ENCODE data around the gene FOLR3.
"Not testable (repeated sequence)": the region's sequence is repeated elsewhere in the genome, so short reads cannot be mapped to it uniquely, and the experiment has no call there.

FOLR3 gene

DNA sequence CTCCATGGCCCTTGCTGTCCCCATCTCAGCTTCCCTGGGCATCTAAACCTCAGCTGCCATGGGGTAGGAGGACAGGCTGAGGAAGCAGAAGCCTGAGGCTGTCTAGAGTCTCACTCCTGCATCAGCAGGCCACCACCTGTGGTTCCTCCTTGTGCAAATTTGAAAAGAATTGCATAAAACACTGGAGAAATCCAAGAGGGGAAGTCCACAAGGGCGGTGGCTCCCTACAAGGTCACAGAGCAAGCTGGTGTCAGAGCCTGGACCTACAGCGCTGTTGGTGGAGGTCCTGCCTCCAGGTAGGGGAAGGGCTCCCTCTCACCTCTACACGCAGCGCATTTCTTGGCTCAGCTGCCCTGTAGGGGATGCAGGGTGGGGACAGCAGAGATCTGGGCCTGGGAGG is at the start of gene FOLR3:
Gene FOLR3, plus strand, starts transcription at position 253 of the 400 bp plus-strand sequence. CDS start 228 bp downstream, outside the sequence.
- not testable (repeated sequence) for DNase-seq

DNA sequence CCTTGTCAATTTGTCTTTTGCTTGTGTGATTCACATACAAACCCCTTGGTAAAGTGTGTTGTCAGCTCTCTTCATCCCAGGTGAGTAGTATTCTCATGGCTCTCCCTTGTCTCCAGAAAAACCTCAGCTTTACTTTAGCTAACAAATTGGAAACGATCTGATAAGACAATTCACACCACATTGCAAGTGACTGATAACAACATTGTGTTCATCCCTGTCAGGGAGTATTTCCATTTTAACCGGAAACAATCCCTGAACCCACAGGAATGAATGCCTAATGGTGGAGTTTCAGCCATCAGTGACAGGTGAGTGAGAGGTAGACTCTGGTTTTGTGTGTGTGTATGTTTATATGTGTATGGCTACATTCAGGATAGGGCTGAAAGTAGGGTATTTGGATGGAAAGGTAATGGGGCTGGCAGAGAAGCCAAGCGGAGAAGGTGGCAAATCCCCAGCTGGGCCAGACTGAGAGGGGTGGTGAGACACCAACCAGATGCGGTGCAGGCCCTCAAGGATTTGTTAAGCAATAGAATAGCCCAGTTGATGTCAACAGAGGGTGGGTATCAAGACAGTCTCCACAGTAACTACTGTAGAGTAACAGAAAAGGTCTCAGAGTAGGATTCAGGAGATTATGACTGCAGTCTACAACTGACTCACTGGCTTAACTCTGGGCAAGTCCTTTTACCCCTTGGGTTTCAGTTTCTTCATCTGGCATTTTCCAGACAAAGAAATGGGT is 47.3 kb upstream of the FOLR3 start:
- DNase-seq: no peak

DNA sequence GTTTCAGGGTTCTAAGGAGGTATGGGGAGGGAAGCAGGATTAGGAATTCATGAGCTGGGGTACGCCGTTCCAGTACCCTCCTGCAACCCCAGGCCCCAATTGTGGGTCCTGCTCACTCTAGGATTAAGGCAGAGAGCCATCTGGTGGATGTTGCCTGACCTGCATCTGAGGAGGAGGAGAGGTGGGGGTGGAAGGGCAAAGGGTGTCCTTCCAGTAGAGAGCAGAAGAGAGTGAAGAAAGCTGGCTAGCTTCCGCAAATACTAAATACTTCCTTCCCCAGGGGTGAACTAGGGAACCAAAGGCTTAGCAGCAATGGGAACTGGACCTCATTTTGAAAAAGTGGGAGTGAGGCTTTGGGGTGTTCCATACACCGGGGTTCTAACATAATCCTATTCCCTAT is 44.2 kb upstream of the FOLR3 start:
- peak; percentile 72 for DNase-seq

DNA sequence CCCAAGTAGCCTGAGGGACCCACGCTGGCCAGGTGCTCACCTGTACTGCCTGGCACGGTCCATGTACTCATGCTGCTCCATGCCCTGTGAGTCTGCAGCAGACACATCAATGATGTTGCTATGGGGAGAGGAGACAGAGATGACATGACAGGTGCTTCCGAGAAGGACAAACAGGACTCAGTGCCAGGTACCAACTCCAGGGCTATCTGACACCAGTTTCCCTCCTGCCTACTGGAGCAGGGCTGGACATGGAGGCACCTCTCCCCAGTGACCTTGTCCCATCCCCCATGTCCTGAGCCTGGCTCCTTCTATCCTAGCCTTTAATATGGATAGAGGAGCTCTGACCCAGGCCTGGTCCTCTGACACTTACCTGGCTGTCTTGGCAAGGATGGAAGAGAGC is 36.8 kb upstream of the FOLR3 start:
- DNase-seq: no peak

DNA sequence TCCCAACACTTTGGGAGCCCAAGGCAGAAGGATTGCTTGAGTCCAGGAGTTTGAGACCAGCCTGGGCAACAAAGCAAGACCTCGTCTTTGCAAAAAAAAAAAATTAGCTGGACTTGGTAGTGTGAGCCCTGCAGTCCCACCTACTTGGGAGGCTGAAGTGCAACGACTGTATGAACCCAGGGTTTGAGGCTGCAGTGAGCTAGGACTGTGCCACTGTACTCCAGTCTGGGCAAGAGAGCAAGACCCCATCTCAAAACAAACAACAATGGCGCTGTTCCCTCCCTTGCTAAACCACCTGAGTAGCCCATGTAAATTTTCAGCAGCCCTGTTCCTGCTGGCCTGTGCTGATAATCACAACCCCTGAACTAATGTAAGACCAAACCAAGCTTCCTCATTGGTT is 35.5 kb upstream of the FOLR3 start:
- no peak for DNase-seq

DNA sequence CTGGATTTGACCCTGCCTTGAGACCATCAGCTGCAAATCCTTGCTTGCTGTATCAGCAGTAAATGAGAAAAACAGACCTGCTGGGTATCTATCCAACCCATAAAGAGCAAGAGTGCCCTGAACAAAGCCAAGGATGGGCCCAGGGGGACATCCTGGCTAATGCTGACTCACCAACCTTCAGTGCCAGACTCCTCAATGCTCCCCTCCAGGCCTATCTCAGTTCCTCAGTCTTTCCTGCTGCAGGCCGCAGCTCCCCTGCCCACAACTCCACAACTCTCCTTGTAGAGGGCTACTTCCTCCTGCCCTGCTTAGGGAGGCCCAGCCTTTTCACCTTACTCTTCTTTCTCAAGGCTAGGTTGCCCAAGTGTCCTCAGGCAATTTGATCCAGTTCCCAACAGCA is 35.1 kb upstream of the FOLR3 start:
- DNase-seq: no peak

DNA sequence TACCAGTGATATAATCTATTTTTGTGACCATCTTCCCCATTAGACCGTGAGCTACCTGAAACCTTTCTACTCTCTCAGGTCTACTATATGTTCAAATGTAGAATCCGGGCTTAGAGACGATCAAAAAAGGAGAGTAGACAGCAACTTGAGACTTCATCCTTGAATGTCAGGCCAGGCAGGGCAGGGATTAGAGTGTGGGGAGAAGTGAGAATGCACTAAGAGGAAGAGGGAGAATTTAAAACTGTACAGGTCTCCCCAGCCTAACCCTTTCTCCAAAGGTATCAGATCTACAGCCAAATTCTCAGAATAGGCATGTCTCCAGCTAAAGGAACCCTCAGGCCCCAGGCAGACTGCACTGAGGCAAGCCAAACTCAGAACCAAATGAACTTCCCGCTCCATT is 33.4 kb upstream of the FOLR3 start:
- no peak for DNase-seq

DNA sequence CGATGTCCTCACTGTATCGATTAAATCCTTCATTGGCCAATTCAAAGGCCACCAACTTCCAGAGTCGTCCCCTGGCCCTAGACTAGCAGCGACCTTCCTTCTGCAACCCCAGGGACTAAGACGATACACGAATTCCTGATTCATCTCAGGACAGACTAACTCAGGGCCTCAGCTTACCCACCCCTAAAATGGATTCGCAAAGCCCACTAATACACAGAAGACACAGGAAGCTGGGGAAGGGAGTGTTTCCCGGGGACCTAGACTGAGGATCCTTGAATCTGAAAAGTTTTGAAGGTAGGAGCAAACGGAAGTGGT is 32.9 kb upstream of the FOLR3 start:
- no peak for DNase-seq

DNA sequence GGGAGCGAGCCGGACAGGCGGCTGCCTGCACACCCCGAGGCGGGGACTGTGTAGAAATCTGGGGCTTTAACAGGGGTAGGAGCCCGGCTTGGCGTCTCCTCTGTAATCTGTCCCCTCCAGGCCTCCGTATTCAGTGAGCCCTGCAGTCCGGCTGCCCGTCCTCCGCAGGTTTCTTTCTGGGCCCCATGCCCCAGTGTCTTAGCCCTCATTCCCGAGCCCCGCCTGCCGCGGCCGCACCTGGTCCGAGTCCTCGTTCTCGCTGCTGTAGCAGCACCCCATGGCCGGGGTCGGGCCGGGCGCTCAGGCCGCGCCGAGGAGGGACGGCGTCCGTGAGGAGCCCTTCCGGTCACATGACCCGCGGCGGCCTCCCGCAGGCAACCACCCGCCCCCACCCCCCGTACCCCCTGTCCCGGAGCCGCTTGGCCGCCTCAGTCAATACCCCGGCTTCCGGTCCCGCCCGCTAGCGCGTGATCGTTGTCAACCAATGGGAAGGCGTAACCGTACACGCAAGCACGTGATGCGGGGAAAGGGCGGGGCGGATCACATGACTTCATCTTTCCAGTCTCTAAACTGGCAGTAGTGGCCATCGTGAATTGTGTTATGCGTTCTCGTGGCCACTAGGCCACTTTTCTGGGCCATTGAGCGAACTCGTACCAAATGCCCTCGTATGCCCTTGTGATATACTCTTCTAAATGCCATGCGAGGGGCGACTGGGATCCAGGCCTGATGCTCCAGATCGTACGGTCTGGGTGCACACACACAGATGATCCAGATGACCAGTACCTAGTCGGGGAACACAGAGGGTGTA is 32.4 kb upstream of the FOLR3 start, which contains the start of gene LAMTOR1:
Gene LAMTOR1, minus strand, starts transcription at position 352 of the 808 bp plus-strand sequence. Its CDS starts 73 bp downstream, at position 279.
- peak; percentile 98 for DNase-seq

DNA sequence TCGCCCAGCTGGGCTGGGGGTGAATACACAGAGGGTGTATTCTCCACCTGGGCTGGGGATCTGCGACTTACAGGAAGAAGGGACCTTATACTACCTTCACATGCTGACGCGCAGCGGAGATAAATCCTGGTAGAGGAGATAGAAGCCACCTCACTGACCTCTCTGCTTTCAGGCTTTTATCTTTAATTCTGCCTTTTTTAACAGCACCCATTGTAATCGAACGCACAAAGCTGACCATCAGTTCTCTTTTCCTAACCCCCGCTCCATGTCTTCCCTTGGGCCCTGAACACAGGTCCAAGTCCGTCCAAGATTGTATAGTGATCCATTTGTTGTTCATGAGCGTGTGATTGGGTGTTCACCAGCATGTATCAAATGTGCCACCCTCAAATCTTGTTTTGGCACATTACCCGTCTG is 31.8 kb upstream of the FOLR3 start:
- peak; percentile 11 for DNase-seq

DNA sequence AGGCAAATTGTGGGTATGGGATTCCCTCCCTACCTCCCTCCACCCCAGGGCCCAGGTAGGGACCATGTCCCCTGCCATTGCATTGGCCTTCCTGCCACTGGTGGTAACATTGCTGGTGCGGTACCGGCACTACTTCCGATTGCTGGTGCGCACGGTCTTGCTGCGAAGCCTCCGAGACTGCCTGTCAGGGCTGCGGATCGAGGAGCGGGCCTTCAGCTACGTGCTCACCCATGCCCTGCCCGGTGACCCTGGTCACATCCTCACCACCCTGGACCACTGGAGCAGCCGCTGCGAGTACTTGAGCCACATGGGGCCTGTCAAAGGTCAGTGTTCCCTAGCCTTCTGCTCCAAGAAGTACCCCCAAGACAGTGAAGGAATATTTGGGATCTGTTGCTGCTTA is 29.6 kb upstream of the FOLR3 start, which contains the start of gene TOMT:
Gene TOMT, plus strand, starts transcription at position 37 of the 400 bp plus-strand sequence. Its CDS starts 28 bp downstream, at position 65.
- DNase-seq: no peak

DNA sequence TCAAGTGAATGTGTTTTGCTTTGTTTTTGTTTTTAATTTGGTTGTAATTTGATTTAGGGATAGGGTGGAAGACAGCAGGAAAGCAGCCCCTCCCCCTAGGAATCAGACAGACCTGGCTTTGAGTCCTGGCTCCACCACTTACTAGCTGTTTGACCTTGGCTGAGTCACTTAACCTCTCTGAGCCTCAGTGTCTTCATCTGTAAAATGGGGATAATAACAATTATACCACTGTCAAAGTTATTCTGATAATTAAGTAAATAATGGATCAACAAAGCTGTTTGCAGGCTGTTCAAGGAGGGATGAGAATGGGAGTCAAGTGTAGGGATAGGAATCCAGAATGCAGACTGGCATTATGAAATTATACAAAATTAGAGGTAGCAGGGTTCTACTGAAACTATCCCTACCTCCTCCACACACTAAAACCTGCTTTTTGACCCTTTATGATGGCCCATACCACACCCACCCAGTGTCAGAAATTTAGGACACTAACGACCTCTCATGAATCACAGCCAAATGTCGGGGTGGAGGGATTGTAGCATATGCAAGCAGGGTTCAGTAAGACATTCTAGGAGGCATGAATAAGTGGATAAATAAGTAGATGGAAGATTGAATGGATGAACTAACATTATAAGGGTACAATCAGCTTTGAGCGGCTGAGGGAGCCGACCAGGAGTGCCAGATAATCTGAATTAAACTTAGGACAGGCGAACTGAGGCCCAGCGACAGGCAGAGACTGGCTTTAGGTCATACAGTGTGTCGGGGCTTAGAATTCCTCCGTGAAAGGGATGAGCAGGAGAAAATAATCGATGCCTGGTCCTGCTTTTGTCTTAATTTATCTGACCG is 24.0 kb upstream of the FOLR3 start:
- no peak for DNase-seq

DNA sequence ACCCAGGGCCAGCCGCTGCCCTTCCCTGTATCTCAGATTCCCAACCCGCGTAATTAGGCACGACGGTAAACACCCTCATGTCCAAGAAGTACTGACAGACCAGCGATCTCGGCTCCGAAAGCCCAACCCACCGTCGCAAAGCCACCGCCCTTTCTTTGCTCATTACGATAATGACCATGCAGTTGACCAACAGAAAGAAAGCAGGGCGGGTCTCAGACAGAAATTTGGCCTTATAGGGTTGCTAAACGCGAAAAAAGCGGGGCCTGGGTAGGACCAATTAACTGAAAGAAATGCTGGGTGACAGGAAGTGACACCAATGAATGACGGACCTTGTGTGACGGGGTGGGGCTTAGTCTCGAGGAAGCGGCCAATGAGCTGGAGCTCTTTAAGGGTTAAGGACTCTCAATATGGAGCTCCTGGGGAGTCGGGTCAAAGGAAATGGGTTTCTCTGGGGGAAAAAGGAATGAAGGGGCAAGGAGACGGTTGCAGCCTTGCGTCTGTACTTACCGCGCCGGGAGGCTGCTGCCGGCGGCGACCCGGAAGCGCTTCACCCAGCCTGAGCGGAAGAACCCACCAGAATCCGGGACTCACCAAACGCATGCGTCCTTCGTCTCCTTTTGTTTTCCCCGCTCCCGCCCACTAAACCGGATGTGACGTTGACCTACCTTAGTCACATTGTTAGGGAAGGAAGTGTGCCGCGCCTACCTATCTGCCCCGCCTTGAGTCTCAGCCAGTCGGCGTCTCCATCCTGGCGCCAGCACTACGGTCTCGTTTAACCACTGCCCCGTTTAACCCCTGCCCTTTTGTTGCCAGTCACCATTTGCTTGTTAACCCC is 23.2 kb upstream of the FOLR3 start, which contains the start of gene ANAPC15:
Gene ANAPC15, minus strand, starts transcription at position 553 of the 835 bp plus-strand sequence. CDS start 1,419 bp downstream, outside the sequence.
- DNase-seq: peak; percentile 97

DNA sequence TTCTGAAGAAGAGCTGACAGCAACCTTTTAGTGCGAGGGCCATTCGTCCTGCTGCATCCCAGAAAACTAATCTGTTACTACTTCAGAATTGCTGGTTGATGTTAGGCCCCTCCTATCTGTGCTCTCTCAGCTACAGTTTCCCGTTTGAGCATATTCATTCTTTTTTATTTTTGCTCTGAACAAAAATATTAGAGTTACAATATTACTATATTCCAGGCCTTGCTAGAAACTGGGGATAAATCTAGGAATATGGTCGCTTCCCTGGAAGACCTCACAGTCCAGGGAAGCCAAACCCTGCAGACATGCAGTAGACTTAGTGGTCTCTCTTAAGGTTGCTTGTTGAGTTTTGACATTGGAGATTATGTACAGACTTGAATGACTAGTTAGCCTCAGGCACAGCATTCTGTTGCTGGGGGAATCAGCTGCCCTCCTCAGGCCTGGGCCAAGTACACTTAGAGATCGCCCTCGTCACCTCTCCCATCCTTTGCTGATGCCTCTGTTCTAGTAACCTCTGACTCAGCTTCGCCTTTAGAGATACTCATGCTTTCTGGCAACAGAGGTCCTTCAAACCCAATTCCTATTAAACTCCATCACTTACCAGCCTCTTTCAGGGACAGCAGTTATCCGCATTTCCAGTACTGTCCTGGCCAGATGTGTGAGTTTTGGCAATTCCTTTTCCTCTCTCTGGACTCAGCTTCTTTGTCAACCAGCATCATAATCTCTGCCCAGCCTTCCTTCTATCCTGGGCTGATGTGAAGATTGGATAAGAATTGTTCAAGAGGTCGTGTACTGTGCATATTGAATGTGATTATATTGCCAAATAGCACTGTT is 22.3 kb upstream of the FOLR3 start:
- no peak for DNase-seq

DNA sequence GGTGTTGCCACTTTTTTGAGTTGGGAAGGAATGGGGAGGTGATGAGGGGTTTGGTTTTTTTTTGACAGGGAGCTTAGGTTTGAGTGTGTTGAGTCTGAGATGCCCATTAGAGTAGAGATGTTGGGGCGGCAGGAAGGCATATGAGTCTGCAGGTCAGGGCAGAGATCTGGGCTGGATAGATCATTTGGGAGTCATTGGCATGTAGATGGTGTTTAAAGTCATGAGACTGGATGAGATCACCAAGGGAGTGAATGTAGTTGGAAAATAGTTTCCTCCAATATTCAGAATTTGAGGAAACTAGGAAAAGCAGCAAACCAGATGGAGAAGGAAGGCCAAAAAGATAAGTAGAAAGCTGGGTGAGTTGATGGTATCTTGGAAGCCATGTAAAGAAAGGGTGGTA is 21.0 kb upstream of the FOLR3 start:
- DNase-seq: no peak

DNA sequence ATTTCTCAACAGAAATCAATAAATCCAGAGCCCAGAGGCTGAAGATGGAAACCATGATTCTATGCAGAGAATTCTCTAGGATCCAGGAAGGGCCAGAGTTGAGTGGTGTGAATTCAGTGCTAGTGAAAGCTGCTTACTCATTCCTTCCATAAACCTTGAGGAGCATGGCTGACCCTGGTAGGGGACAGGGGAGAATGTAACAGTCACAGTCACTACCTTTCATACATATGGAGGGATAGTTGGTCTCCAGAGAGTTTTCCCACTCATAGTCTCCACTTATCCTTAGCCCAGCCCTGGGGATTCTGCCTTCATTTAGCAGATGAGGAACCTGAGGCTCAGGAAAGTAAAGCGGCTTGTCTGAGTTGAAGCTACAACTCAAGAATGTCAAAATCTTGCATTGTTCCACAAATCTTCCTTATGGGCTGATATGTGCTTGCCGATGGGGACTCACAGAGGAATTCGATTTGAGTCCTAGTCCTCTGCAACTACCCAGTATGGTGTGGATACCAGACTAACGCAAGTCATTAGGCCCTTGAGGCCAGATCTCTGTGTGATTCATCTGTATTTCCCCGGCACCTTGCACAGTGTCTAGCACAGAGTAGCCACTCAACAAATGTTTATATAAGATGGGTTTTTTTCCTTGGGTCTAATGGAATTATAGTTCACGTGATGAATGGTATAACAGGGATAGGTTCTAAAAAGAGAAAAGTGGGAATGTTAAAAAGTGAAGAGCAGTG is 19.3 kb upstream of the FOLR3 start:
- no peak for DNase-seq

DNA sequence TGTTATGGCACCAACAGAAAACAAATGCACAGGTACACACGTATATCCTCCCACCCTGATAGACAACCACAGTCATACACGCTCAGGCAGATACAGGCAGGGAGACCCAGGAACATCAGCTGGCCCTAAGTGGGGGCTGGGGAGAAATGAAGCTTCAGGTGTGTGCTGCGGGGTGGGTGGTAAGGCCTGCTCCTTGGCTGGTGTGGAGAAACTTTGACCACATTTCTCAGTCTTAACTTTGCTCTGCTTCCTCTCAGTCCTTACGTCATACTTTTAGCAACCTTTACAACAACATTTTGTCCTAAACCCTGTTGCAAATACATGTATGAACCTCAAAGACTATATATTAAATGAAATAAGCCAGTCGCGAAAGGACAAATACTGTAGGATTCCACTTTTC is 16.3 kb upstream of the FOLR3 start:
- no peak for DNase-seq

DNA sequence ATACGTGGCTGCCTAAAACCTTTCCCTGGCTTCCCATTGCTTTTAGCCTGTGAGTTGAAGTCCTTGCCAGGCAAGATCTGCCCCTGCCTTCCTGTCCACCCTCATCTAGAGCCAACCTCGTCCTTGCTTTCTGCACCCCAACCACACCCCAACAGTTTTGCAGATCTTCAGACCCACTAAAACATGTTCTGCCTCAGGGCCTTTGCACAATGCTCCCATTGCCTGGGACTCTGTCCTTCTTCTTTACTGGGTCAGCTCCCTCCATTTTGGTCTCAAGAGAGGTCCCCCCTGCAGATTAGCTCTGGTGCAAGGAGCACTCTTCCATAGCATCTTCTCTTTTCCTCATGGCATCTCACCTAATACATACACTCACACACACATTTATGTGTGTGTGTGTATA is 14.6 kb upstream of the FOLR3 start:
- DNase-seq: no peak

DNA sequence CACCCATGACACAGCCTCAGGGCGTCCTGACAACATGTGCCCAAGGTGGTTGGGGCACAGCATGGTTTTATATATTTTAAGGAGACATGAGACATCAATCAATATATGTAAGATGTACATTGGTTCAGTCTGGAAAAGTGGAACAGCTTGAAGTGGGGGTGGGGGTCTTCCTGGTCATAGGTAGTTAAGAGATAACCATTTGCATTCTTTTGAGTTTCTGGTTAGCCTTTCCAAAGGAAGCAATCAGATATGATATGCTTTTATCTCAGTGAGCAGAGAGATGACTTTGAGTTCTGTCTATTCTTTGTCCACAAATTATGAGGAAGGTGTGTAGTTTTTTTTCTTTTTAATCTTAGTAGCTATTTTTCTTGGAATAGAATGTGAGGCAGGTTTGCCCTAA is 12.9 kb upstream of the FOLR3 start:
- no peak for DNase-seq

DNA sequence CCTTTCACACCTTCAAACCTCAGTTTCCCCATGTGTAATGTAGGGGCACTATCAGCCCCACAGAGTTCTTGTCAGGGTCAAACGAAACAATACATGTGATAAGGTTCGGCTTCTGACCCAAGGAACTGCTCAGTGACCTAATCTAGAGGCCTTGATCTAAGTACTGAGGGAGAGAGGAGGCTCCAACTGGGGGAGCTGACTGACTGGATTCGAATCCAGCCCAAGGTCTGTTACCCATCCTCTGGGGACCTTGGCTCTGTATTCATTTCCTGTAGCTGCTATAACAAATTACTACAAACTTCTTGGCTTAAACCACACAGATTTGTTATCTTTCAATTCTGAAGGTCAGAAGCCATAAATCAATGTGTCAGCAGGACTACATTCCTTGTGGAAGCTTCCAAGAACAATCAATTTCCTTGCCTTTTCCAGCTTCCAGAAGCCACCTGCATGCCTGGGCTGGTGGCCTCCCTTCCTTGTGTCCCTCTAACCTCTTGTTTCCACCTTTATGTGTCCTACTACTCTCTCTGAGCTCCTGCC is 12.3 kb upstream of the FOLR3 start:
- no peak for DNase-seq

Measured in activated CD4-positive, alpha-beta T cell treated with anti-CD3 and anti-CD28 coated beads, Interleukin-2, amount 50 U/mL, for 1 hour (primary cell).